CD4-positive, alpha-beta T cell (primary cell): ENCODE measurements around the gene GLB1L3. TPM values are rescaled to one million over a fixed set of nuclear protein-coding genes. Genes with fewer than 3 reads are reported as not detected.

Experiments used
- ATAC-seq: fragments of 200-7000 bp; cut with Tn5 transposase; one replicate; pipeline ENCODE4 v1.10.0; 2022; ENCODE audit warnings: mild to moderate bottlenecking; ENCODE audit not compliant: poor library complexity
- CTCF ChIA-PET: fragments of 350-600 bp; sonication (Branson Sonifier 250); formaldehyde crosslinking; loops from one replicate; lab custom pipeline; 2021; ENCODE audit warnings: antibody characterized with exemption, inconsistent platforms; lab: Charles Lee
- POLR2A ChIA-PET: fragments of 350-600 bp; sonication (Branson Sonifier 250); formaldehyde crosslinking; loops from one replicate; lab custom pipeline; 2021; ENCODE audit warnings: antibody characterized with exemption, inconsistent platforms; lab: Charles Lee
- DNase-seq, 14 experiments: peaks; one replicate each; pipeline ENCODE4 v3.0.0-alpha.2; 2013 to 2020; ENCODE audit warnings: mixed read lengths in 2 of 14
- H3K27ac ChIP-seq, 2 donors: one replicate each; pipeline versions ENCODE4 v1.5.1 to v1.7.0; 2013; ENCODE audit warnings: low read length in 2 of 2, low read depth in 1 of 2, mild to moderate bottlenecking in 1 of 2
- H3K27me3 ChIP-seq, 2 experiments: 1 replicate in 1 of 2; 2 replicates in 1 of 2; pipeline versions ENCODE4 v1.6.1 to v1.7.0; 2013; ENCODE audit warnings: low read length in 2 of 2, control low read depth in 1 of 2, mild to moderate bottlenecking in 1 of 2, moderate library complexity in 1 of 2; ENCODE audit not compliant: insufficient read depth in 2 of 2, control insufficient read depth in 1 of 2
- H3K36me3 ChIP-seq: one replicate; pipeline ENCODE4 v1.6.1; 2013; ENCODE audit warnings: low read length, control low read depth; ENCODE audit not compliant: insufficient read depth
- H3K4me1 ChIP-seq: one replicate; pipeline ENCODE4 v1.6.1; 2013; ENCODE audit warnings: low read length, control low read depth; ENCODE audit not compliant: insufficient read depth
- H3K4me3 ChIP-seq: one replicate; pipeline ENCODE4 v1.5.1; 2013; ENCODE audit warnings: mild to moderate bottlenecking, low read length, moderate library complexity
- H3K9me3 ChIP-seq, 2 experiments: 1 replicate in 1 of 2; 2 replicates in 1 of 2; pipeline versions ENCODE4 v1.6.1 to v1.7.0; 2013; ENCODE audit warnings: low read length in 2 of 2, mild to moderate bottlenecking in 2 of 2, control low read depth in 1 of 2, moderate library complexity in 1 of 2; ENCODE audit not compliant: control insufficient read depth in 1 of 2, insufficient read depth in 1 of 2
- H3K27ac Mint-ChIP-seq: one replicate; pipeline ENCODE4 v1.8.0; 2020; ENCODE audit warnings: mixed read lengths
- H3K27me3 Mint-ChIP-seq: one replicate; pipeline ENCODE4 v1.8.0; 2021; ENCODE audit warnings: mixed read lengths
- H3K36me3 Mint-ChIP-seq: one replicate; pipeline ENCODE4 v1.8.0; 2021; ENCODE audit warnings: low read depth, mixed read lengths
- H3K4me1 Mint-ChIP-seq: one replicate; pipeline ENCODE4 v1.8.0; 2021; ENCODE audit warnings: low read depth, mixed read lengths
- H3K4me3 Mint-ChIP-seq: one replicate; pipeline ENCODE4 v1.8.0; 2020; ENCODE audit warnings: mild to moderate bottlenecking, mixed read lengths
- H3K9me3 Mint-ChIP-seq: one replicate; pipeline ENCODE4 v1.8.0; 2020; ENCODE audit warnings: mixed read lengths
- intact Hi-C, 2 experiments: fragments of 100-400 bp; cut with DNase I in 1 of 2; cut with micrococcal nuclease in 1 of 2; formaldehyde crosslinking; loops; one replicate each; pipeline versions ENCODE4 v1.15.1 to v1.9.0; 2023 to 2025; cut with DNase I, micrococcal nuclease
- total RNA-seq, 174 experiments: library from RNA in 2 of 174; stranded (reverse) in 2 of 174; gene quantifications; one replicate each; pipeline ENCODE4 v1.2.3 and lab custom pipeline; 2021 to 2026
- TF ChIP-seq, protein P1 (sequence below): fragments of 200-600 bp; IDR thresholded peaks from one replicate; pipeline ENCODE4 v1.8.0; 2022; ENCODE audit warnings: antibody characterized with exemption, mild to moderate bottlenecking

GLB1L3 gene
- total RNA-seq, 2 experiments from 2014 or later: 1.3 to 1.5 TPM

- Histone ChIP-seq H3K9me3 (no peaks in the 10 kb centered on the region), H3K4me1 (peaks cover 67% of the 10 kb centered on the region), H3K27ac (no peak overlapping the region), H3K36me3 (peaks cover 6% of the 10 kb centered on the region), H3K4me3 (no peak overlapping the region), H3K27me3 (no peaks in the 10 kb centered on the region)
- H3K4me3 Mint-ChIP-seq: peak overlapping the region; percentile 7
- ChIA-PET CTCF (interaction anchor here (0.9 to 1.5 kb wide), 2 partner anchors 24 to 47 kb away, joined by 3 to 6 read pairs; partner anchors contain the start of gene GLB1L3), POLR2A (interaction anchor here (1.0 kb wide), 1 partner anchor 48 kb away, joined by 3 read pairs; the partner anchor contains the start of gene GLB1L3)
- H3K9me3 Mint-ChIP-seq: no peaks in the 10 kb centered on the region
- DNase-seq: peak in 4 of 14 experiments; percentile 26 to 69 (median 56)
- H3K27ac Mint-ChIP-seq: peak overlapping the region; percentile 55
- no peak for ATAC-seq
- H3K36me3 Mint-ChIP-seq: peaks cover 34% of the 10 kb centered on the region
- H3K27me3 Mint-ChIP-seq: peaks cover 4% of the 10 kb centered on the region
- peaks cover 81% of the 10 kb centered on the region for H3K4me1 Mint-ChIP-seq
- TF ChIP-seq, protein P1, sequence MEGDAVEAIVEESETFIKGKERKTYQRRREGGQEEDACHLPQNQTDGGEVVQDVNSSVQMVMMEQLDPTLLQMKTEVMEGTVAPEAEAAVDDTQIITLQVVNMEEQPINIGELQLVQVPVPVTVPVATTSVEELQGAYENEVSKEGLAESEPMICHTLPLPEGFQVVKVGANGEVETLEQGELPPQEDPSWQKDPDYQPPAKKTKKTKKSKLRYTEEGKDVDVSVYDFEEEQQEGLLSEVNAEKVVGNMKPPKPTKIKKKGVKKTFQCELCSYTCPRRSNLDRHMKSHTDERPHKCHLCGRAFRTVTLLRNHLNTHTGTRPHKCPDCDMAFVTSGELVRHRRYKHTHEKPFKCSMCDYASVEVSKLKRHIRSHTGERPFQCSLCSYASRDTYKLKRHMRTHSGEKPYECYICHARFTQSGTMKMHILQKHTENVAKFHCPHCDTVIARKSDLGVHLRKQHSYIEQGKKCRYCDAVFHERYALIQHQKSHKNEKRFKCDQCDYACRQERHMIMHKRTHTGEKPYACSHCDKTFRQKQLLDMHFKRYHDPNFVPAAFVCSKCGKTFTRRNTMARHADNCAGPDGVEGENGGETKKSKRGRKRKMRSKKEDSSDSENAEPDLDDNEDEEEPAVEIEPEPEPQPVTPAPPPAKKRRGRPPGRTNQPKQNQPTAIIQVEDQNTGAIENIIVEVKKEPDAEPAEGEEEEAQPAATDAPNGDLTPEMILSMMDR: no peak
- intact Hi-C loops: loop anchor here in 1 of 2 experiments (10.0 kb wide), 1 partner anchor 274 kb away; the partner anchor contains the start of gene IGSF9B
These were observed 47.6 kb upstream of the GLB1L3 start for GRCh38 chr11:134228625-134229024.

- ChIA-PET CTCF (interaction anchor here (0.9 to 1.5 kb wide), 2 partner anchors 23 to 46 kb away, joined by 3 to 6 read pairs; partner anchors contain the start of gene GLB1L3), POLR2A (interaction anchor here (1.0 to 1.4 kb wide), 3 partner anchors 13 to 47 kb away, joined by 3 read pairs; partner anchors contain the start of genes ACAD8, GLB1L3 and THYN1)
- no peaks in the 10 kb centered on the region for H3K27me3 ChIP-seq
- ATAC-seq: no peak
- peaks cover 11% of the 10 kb centered on the region for H3K36me3 ChIP-seq
- no peaks in the 10 kb centered on the region for H3K9me3 ChIP-seq
- peaks cover 67% of the 10 kb centered on the region for H3K4me1 ChIP-seq
- TF ChIP-seq, protein P1: no peak
- H3K4me1 Mint-ChIP-seq: peaks cover 75% of the 10 kb centered on the region
- DNase-seq: no peak
- H3K27me3 Mint-ChIP-seq: no peaks in the 10 kb centered on the region
- peak overlapping the region; percentile 5 for H3K4me3 Mint-ChIP-seq
- H3K27ac ChIP-seq: no peak overlapping the region
- H3K4me3 ChIP-seq: no peak overlapping the region
- no peaks in the 10 kb centered on the region for H3K9me3 Mint-ChIP-seq
- H3K27ac Mint-ChIP-seq: peak overlapping the region; percentile 53
- peaks cover 28% of the 10 kb centered on the region for H3K36me3 Mint-ChIP-seq
- intact Hi-C loops: loop anchor here in 1 of 2 experiments (10.0 kb wide), 1 partner anchor 274 kb away; the partner anchor contains the start of gene IGSF9B
These were observed 46.9 kb upstream of the GLB1L3 start for GRCh38 chr11:134229126-134229790.

GRCh38 chr11:134230339-134230738, 45.8 kb upstream of the GLB1L3 start:
- ChIA-PET POLR2A (interaction anchor here (1.0 to 1.4 kb wide), 2 partner anchors 11 to 23 kb away, joined by 3 read pairs; partner anchors contain the start of genes ACAD8 and THYN1), CTCF (no interaction called here)
- intact Hi-C loops: no loop called here
- H3K36me3 ChIP-seq: peaks cover 18% of the 10 kb centered on the region
- no peaks in the 10 kb centered on the region for H3K9me3 Mint-ChIP-seq
- no peak overlapping the region for H3K4me3 ChIP-seq
- peak overlapping the region; percentile 53 for H3K27ac Mint-ChIP-seq
- H3K4me1 ChIP-seq: peaks cover 63% of the 10 kb centered on the region
- H3K27me3 ChIP-seq: no peaks in the 10 kb centered on the region
- no peaks in the 10 kb centered on the region for H3K27me3 Mint-ChIP-seq
- no peak overlapping the region for H3K27ac ChIP-seq
- H3K4me3 Mint-ChIP-seq: no peak overlapping the region
- TF ChIP-seq, protein P1: no peak
- ATAC-seq (no peak), DNase-seq (peak in 1 of 14 experiments; percentile 11)
- peaks cover 38% of the 10 kb centered on the region for H3K36me3 Mint-ChIP-seq
- no peaks in the 10 kb centered on the region for H3K9me3 ChIP-seq
- H3K4me1 Mint-ChIP-seq: peaks cover 70% of the 10 kb centered on the region
